GM19463 (cell line): Measurements from ENCODE around the gene OR2A25.

Experiments
- ATAC-seq: cut with Tn5 transposase; IDR thresholded peaks from one replicate; pipeline ENCODE4 v1.9.1; 2021; ENCODE audit warnings: mild to moderate bottlenecking, moderate library complexity; ENCODE audit not compliant: unreplicated experiment

OR2A25 gene

GRCh38 chr7:144069953-144070352 is 342 bp downstream of the OR2A25 start:
- no peak for ATAC-seq

DNA sequence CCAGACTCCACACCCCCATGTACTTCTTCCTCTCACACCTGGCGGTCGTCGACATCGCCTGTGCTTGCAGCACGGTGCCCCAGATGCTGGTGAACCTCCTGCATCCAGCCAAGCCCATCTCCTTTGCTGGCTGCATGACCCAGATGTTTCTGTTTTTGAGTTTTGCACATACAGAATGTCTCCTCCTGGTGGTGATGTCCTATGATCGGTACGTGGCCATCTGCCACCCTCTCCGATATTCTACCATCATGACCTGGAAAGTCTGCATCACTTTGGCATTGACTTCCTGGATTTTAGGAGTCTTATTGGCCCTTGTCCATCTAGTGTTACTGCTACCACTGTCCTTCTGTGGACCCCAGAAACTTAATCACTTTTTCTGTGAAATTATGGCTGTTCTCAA is 4.8 kb downstream of the OR2A25 start:
- ATAC-seq: no peak

DNA sequence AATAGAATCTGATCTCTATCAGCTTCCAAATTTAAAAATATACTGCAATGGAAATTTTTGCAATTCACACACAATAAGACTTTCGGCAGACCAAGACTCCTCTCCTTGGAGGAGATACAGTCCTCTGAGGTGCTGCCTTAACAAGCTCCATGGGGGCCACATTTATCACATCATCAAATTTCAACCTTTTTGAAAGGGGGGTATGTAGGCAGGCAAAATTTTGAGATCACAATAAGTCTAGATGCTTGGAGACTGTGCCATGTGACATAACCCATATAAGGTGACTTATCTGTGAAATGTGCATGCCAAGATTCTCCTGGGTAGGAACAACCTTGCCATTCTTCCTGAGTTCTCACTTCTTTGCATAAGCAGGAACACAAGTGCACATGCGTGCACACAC is 16.4 kb downstream of the OR2A25 start, which contains the start of gene OR2A12:
TSS of gene OR2A12 (plus strand) at position 301 of the 400 bp plus-strand sequence. CDS start 8,830 bp downstream, outside the sequence.
- ATAC-seq: no peak

DNA sequence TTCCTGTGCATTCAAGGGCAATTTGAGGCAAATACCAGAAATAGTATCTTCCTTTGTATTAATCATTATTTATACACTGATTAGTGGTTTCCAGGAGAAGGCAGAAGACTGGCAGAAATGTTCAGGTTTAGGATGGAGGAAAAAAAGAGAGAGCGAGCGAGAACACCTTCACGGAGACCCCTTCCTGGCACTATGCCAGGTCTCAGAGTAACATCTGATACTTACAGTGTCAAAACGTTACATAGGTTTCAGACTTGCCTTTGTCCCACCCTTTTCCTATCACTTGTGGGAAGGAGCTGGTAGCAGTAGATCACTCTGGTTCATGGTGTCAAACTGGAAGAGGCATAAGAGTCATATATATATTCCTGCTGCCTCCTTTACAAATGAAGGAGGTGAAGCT is 17.1 kb downstream of the OR2A25 start:
- no peak for ATAC-seq

GRCh38 chr7:144087230-144087629 is 17.6 kb downstream of the OR2A25 start:
- ATAC-seq: no peak

GRCh38 chr7:144090667-144091066 is 21.1 kb downstream of the OR2A25 start:
- no peak for ATAC-seq

DNA sequence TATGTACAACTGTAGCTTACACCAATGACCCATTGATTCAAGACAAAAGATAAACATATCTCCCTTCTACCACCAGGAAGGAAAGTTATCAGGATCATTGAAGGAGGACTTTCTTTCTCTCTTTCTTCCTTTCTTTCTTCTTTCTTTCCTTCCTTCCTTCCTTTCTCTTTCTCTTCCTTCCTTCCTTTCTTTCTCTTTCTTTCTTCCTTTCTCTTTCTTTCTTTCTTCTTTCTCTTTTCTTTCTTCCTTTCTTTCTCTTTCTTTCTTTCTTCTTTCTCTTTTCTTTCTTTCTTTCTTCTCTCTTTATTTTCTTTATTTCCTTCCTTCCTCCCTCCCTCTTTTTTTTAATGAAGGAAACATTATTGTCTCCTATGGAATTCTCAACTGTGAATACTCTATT is 29.2 kb downstream of the OR2A25 start:
- ATAC-seq: no peak

DNA sequence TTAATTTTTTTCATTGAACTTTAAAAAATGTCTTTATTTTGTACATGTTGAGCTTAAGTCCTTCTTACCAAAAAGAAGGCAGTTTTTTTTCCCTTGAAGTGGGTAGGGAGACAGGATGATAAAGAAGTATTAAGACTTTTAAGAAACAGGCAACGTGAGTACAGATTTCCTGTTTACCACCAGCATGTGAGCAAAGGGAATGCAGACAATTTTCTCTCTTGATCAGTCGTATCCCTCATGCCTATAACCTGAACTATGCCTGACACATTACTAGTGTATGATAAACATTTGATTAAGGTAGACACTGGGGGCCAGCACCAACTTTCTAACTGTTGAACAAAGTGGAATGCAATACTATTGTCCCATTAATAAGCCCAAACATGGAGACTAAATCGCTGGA is 31.0 kb downstream of the OR2A25 start:
- ATAC-seq: no peak

DNA sequence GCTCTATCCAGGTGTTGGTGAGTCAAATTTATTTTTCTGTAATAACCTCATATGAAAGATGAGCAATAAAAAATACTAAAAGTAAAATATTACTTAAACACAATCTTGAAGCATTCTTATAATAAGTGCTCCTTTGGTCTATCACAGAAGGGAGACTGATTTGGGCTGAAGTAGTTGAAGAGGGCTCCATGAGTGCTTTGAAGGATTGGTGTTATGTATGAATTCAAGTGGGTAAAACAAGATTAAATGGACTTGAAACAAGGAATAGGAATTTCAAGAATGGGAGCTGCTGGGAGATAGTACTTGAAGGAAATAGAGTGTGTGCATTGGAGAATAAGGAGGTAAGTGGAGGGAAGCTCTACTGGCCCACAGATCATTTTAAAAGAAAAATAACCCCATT is 32.4 kb downstream of the OR2A25 start:
- ATAC-seq: no peak

- ATAC-seq: no peak
Observed at GRCh38 chr7:144105211-144105610, 35.6 kb downstream of the OR2A25 start.

GRCh38 chr7:144109283-144109682 is 39.7 kb downstream of the OR2A25 start, which contains the start of gene OR2A2:
Gene OR2A2 (plus strand): TSS chr7:144109583. CDS start chr7:144109583, 0 bp downstream.
- no peak for ATAC-seq

- ATAC-seq: no peak
Observed at GRCh38 chr7:144110272-144110671, 40.7 kb downstream of the OR2A25 start.

DNA sequence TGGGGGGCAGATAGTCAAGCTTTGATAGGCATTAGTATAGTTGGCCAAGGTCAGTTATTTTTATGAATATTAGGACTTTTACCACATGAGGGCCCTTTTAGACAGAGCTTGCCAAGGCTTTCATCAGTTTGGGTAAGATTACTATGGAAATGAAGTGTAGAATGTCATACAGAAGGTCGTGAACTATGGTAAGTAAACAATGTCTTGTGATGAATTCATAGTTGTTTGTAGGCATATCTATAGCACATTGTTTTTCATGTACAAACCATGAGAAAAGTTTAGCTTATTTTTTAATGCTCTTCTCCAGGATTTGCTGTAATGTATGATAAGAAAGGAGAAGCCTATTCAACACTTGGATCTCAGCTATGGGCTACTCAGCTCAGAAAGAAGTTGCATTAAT is 44.0 kb downstream of the OR2A25 start:
- no peak for ATAC-seq

DNA sequence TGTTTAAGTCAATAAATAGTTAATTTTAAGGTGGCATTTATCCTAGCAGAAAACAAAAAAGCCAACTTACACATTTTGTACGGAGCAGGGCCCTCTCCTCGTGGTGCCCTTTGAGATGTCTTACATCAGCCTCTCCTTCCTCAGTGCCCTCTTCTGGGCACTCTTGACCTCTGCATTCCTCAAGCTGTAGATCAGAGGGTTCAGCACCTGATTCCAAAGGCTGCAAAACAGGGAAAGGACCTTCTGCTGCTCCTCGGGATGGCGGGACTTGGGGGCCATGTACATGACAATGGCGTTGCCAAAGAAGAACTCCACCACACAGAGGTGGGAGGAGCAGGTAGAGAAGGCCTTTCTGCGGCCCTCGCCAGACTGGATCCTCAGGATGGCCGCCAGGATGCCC is 48.7 kb downstream of the OR2A25 start:
- ATAC-seq: no peak

GRCh38 chr7:144122876-144123275 is 53.3 kb downstream of the OR2A25 start, which contains the start of gene OR2A14:
Gene OR2A14 (plus strand): TSS chr7:144123176. CDS start chr7:144129113, 5,937 bp downstream.
- ATAC-seq: no peak
